PC-3 (cell line): ENCODE data around the gene PCDH9. TPM values are rescaled to one million over a fixed set of nuclear protein-coding genes. Genes with fewer than 3 reads are reported as not detected.

ENCODE experiments used
- ATAC-seq: fragments of 200-7000 bp; cut with Tn5 transposase; 2 replicates; pipeline ENCODE4 v1.9.1; 2020; ENCODE audit warnings: mild to moderate bottlenecking, moderate library complexity
- BruUV-seq: library from RNA; stranded (reverse); fragments of 400-500 nt; replicated peaks from 2 replicates; lab custom pipeline; 2021; lab: Mats Ljungman, UMichigan
- CTCF ChIA-PET: fragments of 300-600 bp; sonication (Branson Sonifier 250); formaldehyde crosslinking; loops from one replicate; lab custom pipeline; 2022; ENCODE audit warnings: antibody characterized with exemption; lab: Charles Lee
- POLR2A ChIA-PET: fragments of 300-600 bp; sonication (Branson Sonifier 250); formaldehyde crosslinking; loops from one replicate; lab custom pipeline; 2022; ENCODE audit warnings: antibody characterized with exemption; ENCODE audit not compliant: unreplicated experiment; lab: Charles Lee
- DNase-seq: peaks from one replicate; pipeline ENCODE4 v3.0.0-alpha.2; 2015
- H2AFZ ChIP-seq: fragments of 300-600 bp; sonication (generic); 2 replicates; pipeline ENCODE4 v1.6.0; 2016; ENCODE audit warnings: antibody characterized with exemption, low read length
- H3F3A ChIP-seq: fragments of 300-600 bp; sonication (generic); one replicate; pipeline ENCODE4 v1.6.0; 2017; ENCODE audit warnings: antibody characterized with exemption, low read length, control low read depth, mild to moderate bottlenecking; ENCODE audit not compliant: unreplicated experiment
- H3K27ac ChIP-seq: fragments of 300-600 bp; sonication (generic); 2 replicates; pipeline ENCODE4 v1.5.1; 2016; ENCODE audit warnings: mild to moderate bottlenecking, low read length
- H3K27me3 ChIP-seq: fragments of 300-600 bp; sonication (generic); 2 replicates; pipeline ENCODE4 v1.6.1; 2016; ENCODE audit warnings: low read length, mixed read lengths
- H3K36me3 ChIP-seq: fragments of 300-600 bp; sonication (generic); 2 replicates; pipeline ENCODE4 v1.6.1; 2016; ENCODE audit warnings: low read depth, mixed run types, low read length, mixed read lengths
- H3K4me1 ChIP-seq: fragments of 300-600 bp; sonication (generic); 2 replicates; pipeline ENCODE4 v1.5.1; 2016; ENCODE audit warnings: low read length; ENCODE audit not compliant: insufficient read depth
- H3K4me2 ChIP-seq: fragments of 300-600 bp; sonication (generic); 2 replicates; pipeline ENCODE4 v1.6.0; 2016; ENCODE audit warnings: low read length
- H3K4me3 ChIP-seq: fragments of 300-600 bp; sonication (generic); 2 replicates; pipeline ENCODE4 v1.5.1; 2016; ENCODE audit warnings: mild to moderate bottlenecking, low read length, mixed read lengths
- H3K79me2 ChIP-seq: fragments of 300-600 bp; sonication (generic); 2 replicates; pipeline ENCODE4 v1.6.1; 2017; ENCODE audit warnings: low read length, mixed read lengths
- H3K9ac ChIP-seq: fragments of 300-600 bp; sonication (generic); 2 replicates; pipeline ENCODE4 v1.6.0; 2016; ENCODE audit warnings: mild to moderate bottlenecking, low read length
- H3K9me2 ChIP-seq: fragments of 300-600 bp; sonication (generic); replicated peaks from 2 replicates; pipeline ENCODE4 v1.6.1; 2016; ENCODE audit warnings: mixed run types, low read length, mixed read lengths
- H3K9me3 ChIP-seq: fragments of 300-600 bp; sonication (generic); 2 replicates; pipeline ENCODE4 v1.6.1; 2016; ENCODE audit warnings: low read length, mixed read lengths
- H4K20me1 ChIP-seq: fragments of 300-600 bp; sonication (generic); 2 replicates; pipeline ENCODE4 v1.6.1; 2016; ENCODE audit warnings: low read length, mixed read lengths
- CTCF ChIP-seq: fragments of 300-600 bp; sonication (generic); conservative IDR thresholded peaks from 2 replicates; pipeline ENCODE4 v1.5.1; 2017; ENCODE audit warnings: antibody characterized with exemption, low read depth, mild to moderate bottlenecking, low read length
- EZH2 ChIP-seq: fragments of 300-600 bp; sonication (generic); IDR thresholded peaks from one replicate; pipeline ENCODE4 v1.6.1; 2017; ENCODE audit warnings: antibody characterized with exemption, mild to moderate bottlenecking, low read length; ENCODE audit not compliant: unreplicated experiment
- EZH2phosphoT487 ChIP-seq: fragments of 300-600 bp; sonication (generic); IDR thresholded peaks from 2 replicates; pipeline ENCODE4 v1.6.1; 2018; ENCODE audit warnings: mild to moderate bottlenecking, antibody characterized with exemption, low read length, borderline replicate concordance
- intact Hi-C: fragments of 100-400 bp; cut with micrococcal nuclease; formaldehyde crosslinking; loops from 2 replicates; pipeline ENCODE4 v1.9.0; 2023
- total RNA-seq: library from RNA; depleted of rRNA; stranded (reverse); fragments of >200 nt; gene quantifications from 2 replicates; pipeline ENCODE4 v1.2.3, GENCODE V29; 2014

PCDH9 gene
- total RNA-seq, 1 experiment from 2014 or later: 0.98 TPM

GRCh38 chr13:66367356-66367755, 862.8 kb downstream of the PCDH9 start:
- Histone ChIP-seq H3K4me1 (no peaks in the 10 kb centered on the region), H3K27me3 (no peaks in the 10 kb centered on the region), H3K9me3 (no peaks in the 10 kb centered on the region), H2AFZ (no peak overlapping the region), H3K9ac (no peak overlapping the region), H3K4me2 (no peak overlapping the region), H3K79me2 (no peaks in the 10 kb centered on the region), H3F3A (no peaks in the 10 kb centered on the region), H4K20me1 (no peaks in the 10 kb centered on the region), H3K9me2 (no peaks in the 10 kb centered on the region), H3K36me3 (no peaks in the 10 kb centered on the region), H3K4me3 (no peak overlapping the region), H3K27ac (no peak overlapping the region)
- ChIA-PET POLR2A (no interaction called here), CTCF (no interaction called here)
- no TSS peak for BruUV-seq
- intact Hi-C loops: no loop called here
- ATAC-seq (no peak), DNase-seq (no peak)
- TF ChIP-seq EZH2phosphoT487 (no peak), EZH2 (no peak), CTCF (no peak)

GRCh38 chr13:66365101-66365500, 865.0 kb downstream of the PCDH9 start:
- no peak overlapping the region for H2AFZ ChIP-seq
- no peaks in the 10 kb centered on the region for H3F3A ChIP-seq
- no peak overlapping the region for H3K9ac ChIP-seq
- H3K36me3 ChIP-seq: no peaks in the 10 kb centered on the region
- ChIA-PET CTCF (no interaction called here), POLR2A (no interaction called here)
- DNase-seq (no peak), ATAC-seq (no peak)
- BruUV-seq: no TSS peak
- no peaks in the 10 kb centered on the region for H4K20me1 ChIP-seq
- no peak overlapping the region for H3K27ac ChIP-seq
- H3K4me2 ChIP-seq: no peak overlapping the region
- H3K9me2 ChIP-seq: no peaks in the 10 kb centered on the region
- H3K27me3 ChIP-seq: no peaks in the 10 kb centered on the region
- no peak for TF ChIP-seq CTCF
- TF ChIP-seq EZH2phosphoT487: no peak
- TF ChIP-seq EZH2: no peak
- no peaks in the 10 kb centered on the region for H3K79me2 ChIP-seq
- H3K9me3 ChIP-seq: no peaks in the 10 kb centered on the region
- no peaks in the 10 kb centered on the region for H3K4me1 ChIP-seq
- intact Hi-C loops: no loop called here
- H3K4me3 ChIP-seq: no peak overlapping the region

GRCh38 chr13:66364346-66364745, 865.8 kb downstream of the PCDH9 start:
- Histone ChIP-seq H3K27me3 (no peaks in the 10 kb centered on the region), H3K4me3 (no peak overlapping the region), H3K9ac (no peak overlapping the region), H3K4me2 (no peak overlapping the region), H3K79me2 (no peaks in the 10 kb centered on the region), H3K27ac (no peak overlapping the region), H3K9me2 (no peaks in the 10 kb centered on the region), H2AFZ (no peak overlapping the region), H3K36me3 (no peaks in the 10 kb centered on the region), H3K9me3 (no peaks in the 10 kb centered on the region), H4K20me1 (no peaks in the 10 kb centered on the region), H3K4me1 (no peaks in the 10 kb centered on the region), H3F3A (no peaks in the 10 kb centered on the region)
- TF ChIP-seq EZH2 (no peak), EZH2phosphoT487 (no peak), CTCF (no peak)
- no peak for DNase-seq
- intact Hi-C loops: no loop called here
- no TSS peak for BruUV-seq
- no peak for ATAC-seq
- ChIA-PET CTCF (no interaction called here), POLR2A (no interaction called here)
